Measurements from ENCODE around the gene PACSIN1.

PACSIN1 gene

DNA sequence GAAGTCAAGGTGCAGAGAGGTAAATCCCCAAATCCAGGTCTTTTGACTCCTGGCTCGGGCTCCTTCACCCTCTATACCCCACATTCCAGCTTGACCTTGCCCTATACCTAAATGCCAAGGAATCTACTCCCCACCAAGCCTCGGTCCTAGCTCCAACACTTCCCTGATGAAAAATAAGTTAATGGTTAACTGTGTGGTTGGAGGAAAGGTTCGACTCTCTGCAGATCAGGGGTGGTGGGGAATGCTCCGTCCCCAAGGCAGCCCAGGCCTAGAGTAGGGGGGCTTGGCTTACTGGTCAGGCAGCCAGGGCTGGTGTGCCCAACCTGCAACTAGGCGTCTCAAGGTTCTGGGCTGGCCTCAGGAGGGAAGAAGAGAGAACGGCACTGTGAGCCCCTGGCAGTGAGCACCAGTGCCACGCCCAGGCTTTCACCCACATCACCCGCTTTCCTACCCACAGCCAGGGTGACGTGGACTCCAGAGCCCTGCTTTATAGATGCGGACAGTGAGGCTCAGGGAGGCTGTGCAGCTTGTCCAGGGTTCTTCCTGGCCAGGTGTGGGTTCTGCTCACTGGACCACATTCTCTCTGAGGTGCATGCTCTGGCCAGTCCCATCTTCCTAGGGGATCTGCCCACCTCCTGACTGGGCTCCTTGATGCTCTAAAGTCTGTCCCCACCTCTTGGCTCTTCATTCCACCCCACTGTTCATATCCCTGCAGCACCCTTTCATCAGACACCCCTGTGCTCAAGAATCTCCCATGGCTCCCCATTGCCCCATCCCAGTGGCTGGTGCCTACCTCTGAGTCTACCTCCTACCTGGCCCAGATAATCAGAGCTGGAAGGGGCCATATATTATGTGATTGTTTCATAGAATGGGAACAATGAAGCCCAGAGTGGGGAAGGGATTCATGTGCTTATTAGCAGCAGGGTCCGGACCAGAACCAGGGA lies 82.1 kb downstream of the PACSIN1 start:
- no peak for DNase-seq

- no peak for DNase-seq
Observed at GRCh38 chr6:34549026-34549803, 83.3 kb downstream of the PACSIN1 start.

GRCh38 chr6:34549804-34550202 lies 83.9 kb downstream of the PACSIN1 start:
- DNase-seq = no peak

DNA sequence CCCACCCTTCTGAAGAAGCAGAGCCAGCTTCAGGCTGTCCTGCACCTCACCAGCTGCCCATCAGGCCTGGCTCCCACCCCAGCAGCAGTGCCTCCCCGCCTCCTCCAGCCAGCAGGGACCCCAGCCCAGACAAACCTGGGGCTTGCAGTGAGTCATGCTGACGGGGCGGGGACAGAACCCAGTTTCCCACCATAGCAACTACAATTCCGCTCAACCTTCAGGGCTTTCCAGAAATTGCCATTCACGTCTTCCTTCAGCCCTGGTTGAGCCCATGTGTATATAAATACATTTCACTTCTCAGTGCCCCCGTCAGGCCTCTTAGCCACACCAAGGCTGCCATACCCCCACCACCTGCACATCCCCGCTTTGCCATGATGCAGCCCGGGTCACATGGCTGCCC lies 85.8 kb downstream of the PACSIN1 start:
- DNase-seq = no peak

- DNase-seq = no peak
Observed at GRCh38 chr6:34552620-34553019, 86.7 kb downstream of the PACSIN1 start.

DNA sequence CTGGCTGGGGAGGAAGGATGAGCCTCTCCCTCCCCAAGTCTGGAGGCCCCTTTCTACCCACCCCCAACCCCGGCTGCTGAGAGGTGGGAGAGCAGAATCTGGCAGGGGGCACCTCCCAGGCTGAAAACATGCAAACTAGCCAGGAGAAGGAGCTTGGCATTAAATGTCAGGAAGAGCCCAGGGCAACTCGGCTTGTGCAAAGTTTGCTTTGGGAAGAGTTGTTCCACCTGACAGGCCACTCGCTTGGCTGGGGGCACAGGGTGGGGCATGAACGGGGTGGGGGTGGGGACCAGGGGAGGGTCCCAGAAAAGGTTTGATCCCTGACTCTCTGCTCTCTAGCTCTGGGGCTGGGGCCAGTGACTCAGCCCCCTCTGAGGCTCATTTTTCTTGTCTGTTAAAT lies 87.3 kb downstream of the PACSIN1 start:
- DNase-seq = no peak

DNA sequence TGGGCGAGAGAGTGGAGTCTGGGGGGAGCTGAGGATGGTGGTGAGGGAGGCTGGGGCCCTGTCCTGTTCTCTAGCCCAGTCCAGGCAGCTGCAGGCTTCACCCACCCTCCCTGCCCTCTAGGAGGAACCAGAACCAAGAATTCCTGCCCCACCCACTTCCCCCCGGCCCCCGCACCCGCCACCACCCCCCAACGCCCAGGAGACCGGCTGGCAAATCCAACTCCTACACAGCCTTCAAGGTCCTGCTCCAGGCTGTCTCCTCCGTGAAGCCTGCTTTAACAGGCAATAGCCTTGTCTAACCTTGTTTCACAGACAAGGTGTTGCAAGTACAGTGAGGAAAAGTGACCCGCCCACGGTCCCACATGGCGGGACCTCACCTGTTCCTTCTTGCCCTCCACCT lies 87.9 kb downstream of the PACSIN1 start:
- no peak for DNase-seq

- no peak for DNase-seq
Observed at GRCh38 chr6:34554291-34555006, 88.6 kb downstream of the PACSIN1 start.

GRCh38 chr6:34555007-34555322 lies 89.1 kb downstream of the PACSIN1 start:
- no peak for DNase-seq

- no peak for DNase-seq
Observed at GRCh38 chr6:34555328-34555727, 89.5 kb downstream of the PACSIN1 start.

DNA sequence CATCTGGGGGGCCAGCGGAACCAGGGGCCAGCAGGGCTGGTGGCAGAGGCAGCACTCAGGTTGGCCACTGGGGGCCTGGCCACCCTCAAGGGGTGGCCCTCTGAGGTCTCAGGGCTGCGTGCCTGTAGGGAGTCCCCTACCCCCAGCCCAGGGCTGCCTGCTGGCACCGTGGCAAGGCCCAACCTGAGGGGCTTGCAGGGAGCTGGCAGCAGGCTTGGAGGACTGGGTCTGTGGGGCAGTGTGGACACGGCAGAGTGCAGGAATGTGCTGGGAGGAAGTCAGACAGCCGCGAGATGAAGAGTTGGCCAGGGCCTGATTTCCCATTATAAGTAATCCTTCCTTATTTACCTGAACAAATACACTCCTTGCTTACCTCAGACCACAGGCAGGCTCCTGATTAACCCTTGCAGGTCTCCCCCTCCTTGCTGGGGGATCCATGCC lies 90.2 kb downstream of the PACSIN1 start, which contains the start of gene SPDEF:
Gene SPDEF (minus strand): TSS at position 299 of the 441 bp plus-strand sequence. CDS start 11,874 bp downstream, outside the sequence.
- DNase-seq = no peak

GRCh38 chr6:34556493-34556892 lies 90.6 kb downstream of the PACSIN1 start:
- no peak for DNase-seq

- no peak for DNase-seq
Observed at GRCh38 chr6:34557228-34557627, 91.4 kb downstream of the PACSIN1 start.

DNA sequence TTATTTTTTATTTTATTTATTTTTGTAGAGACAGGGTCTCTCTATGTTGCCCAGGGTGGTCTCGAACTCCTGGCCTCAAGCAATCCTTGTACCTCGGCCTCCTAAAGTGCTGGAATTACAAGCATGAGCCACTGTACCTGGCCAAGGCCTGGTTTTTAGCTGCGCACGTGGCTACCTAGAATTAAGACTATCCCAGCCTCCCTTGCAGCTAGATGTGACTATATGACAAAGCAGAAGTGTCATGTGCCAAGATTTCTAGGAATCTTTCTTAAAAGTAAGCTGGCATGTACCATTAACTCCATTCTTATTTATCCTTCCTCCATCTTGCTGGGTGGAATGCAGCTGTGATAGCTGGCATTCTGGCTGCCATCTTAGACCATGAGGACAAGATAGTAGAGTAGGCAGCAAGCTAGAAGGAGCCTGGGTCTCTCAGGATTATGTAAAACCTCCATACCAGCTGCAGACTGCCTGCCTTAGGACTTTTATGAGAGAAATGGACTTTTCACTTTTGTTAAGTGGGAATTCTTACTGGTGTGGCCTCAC lies 92.4 kb downstream of the PACSIN1 start:
- no peak for DNase-seq

- no peak for DNase-seq
Observed at GRCh38 chr6:34559651-34560365, 93.9 kb downstream of the PACSIN1 start.

DNA sequence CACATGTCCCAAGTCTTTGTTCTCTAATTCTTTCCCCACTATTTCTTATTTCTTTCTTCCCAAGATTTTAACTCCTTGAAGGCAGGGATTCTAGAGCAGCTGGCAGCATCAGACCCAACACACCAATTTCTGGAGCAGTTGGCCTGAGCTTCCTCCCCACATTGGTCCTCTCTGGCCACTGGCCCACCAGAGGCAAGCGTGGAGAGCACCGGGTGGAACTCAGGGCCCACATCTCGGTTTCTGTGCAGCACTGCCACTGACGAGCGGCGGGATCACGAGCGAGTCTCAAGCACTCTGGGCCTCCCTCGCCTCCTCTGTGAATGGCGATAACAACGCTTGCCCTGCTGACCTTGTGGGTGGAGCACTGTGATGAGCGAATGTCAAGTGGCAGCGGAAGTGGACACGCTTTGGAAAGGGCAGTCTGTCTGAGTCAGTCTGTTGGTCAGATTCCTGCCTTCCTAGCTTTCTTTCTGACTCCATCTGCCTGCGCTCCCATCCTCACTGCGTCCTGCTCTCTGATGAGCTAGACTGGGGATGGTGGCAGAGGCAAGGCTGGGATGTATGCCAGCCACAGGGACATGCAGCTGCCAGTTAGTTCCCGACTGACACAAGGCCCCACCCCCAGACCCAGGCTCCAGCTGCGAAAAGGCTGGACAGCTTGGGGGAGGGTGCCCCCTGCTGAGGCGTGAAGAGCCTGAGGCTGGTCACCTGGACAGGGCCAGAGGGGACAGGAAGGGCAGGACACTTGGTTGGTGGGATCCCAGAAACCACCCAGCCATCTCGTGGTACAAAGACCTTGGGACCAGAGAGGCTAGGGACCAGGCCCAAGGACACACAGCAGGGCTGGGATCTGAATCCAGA lies 94.7 kb downstream of the PACSIN1 start:
- no peak for DNase-seq

DNA sequence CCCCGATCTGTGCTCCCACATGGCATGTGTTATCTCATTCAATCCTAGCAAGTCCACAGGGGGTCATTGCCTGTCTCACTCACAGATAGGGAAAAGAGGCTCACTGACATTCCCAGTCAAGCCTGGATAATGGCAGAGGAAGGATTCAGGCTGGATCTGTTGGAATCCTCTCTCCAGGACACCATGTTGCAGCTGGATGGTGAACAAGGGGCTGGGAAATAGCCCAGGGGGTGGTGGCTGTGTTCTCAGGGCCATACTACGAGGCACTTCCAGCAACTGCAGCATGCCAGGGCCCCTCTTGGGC lies 95.3 kb downstream of the PACSIN1 start:
- no peak for DNase-seq

DNA sequence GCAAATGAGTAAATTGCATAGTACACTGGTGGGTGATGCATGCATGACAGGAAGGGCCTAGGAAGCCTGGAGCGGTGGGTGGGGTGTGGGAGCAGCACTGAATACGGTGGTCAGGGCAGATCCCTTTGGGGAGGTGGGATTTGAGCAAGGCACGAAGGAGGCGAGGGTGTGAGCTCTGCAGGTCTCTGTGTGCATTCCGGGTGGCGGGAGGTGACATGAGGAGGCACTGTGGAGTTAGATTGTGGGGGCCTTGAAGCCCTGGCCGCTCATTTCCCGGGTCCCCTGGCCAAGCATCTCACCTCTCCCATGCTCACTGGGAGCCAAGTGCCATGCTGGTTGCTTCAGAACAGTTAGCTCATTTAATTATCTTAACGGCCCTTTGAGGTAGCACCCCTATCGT lies 96.5 kb downstream of the PACSIN1 start:
- DNase-seq = no peak

DNA sequence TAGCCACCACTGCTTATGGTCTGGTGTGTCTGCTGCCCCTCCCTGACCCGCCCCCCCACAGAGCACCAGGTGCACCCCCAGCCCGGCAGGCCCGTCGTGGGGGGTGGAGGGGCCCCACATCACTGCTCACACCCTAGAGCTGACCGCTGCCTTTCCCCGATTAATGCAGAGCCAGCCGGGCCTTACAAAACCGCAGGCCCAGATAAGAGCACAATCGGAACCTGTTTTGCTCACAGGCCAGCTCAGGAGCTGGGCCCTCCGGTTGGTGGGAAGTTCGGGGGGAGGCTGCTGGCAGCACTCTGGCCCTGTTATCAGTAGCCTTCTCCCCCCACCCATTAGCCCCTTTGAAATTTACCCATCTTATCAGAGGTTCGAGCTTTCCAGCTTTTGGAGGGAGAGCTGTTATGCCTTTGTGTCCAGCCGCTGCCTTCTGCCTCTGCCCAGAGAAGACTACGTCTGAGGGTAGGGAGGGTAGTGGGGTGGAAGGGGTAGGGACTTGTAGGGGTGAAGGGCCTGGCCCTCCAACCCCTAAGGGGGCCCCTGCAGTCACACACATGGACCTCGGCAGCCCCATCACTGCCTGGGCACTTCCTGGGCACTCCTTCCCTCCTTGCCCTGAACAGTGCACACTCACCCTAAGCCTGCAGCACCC lies 97.1 kb downstream of the PACSIN1 start:
- DNase-seq = no peak

- DNase-seq = no peak
Observed at GRCh38 chr6:34563513-34563870, 97.6 kb downstream of the PACSIN1 start.

- DNase-seq = no peak
Observed at GRCh38 chr6:34564181-34564580, 98.3 kb downstream of the PACSIN1 start.
